MM.1S (cell line): Measurements from ENCODE around the gene COL13A1.

ENCODE experiments used
- DNase-seq: peaks from one replicate; pipeline ENCODE4 v3.0.0-alpha.2; 2015
- H2AFZ ChIP-seq: fragments of 300-600 bp; sonication (generic); 2 replicates; pipeline ENCODE4 v1.6.0; 2016; ENCODE audit warnings: antibody characterized with exemption, low read length
- H3F3A ChIP-seq: fragments of 300-600 bp; sonication (generic); 2 replicates; pipeline ENCODE4 v1.6.1; 2016; ENCODE audit warnings: mild to moderate bottlenecking, antibody characterized with exemption, low read length, moderate library complexity, mixed read lengths; ENCODE audit not compliant: insufficient read depth
- H3K27ac ChIP-seq: fragments of 300-600 bp; sonication (generic); 2 replicates; pipeline ENCODE4 v1.5.1; 2016; ENCODE audit warnings: mild to moderate bottlenecking, low read length
- H3K27me3 ChIP-seq: fragments of 300-600 bp; sonication (generic); replicated peaks from 2 replicates; pipeline ENCODE4 v1.6.0; 2016; ENCODE audit warnings: low read length; ENCODE audit not compliant: insufficient read depth
- H3K36me3 ChIP-seq: fragments of 300-600 bp; sonication (generic); replicated peaks from 2 replicates; pipeline ENCODE4 v1.6.1; 2016; ENCODE audit warnings: mild to moderate bottlenecking, low read length, mixed read lengths; ENCODE audit not compliant: insufficient read depth
- H3K4me1 ChIP-seq: fragments of 300-600 bp; sonication (generic); 2 replicates; pipeline ENCODE4 v1.6.1; 2016; ENCODE audit warnings: low read length, mixed read lengths
- H3K4me2 ChIP-seq: fragments of 300-600 bp; sonication (generic); 2 replicates; pipeline ENCODE4 v1.6.0; 2016; ENCODE audit warnings: low read depth, low read length
- H3K4me3 ChIP-seq: fragments of 300-600 bp; sonication (generic); 2 replicates; pipeline ENCODE4 v1.5.1; 2016; ENCODE audit warnings: low read length, mixed read lengths
- H3K79me2 ChIP-seq: fragments of 300-600 bp; sonication (generic); 2 replicates; pipeline ENCODE4 v1.6.1; 2016; ENCODE audit warnings: mixed run types, low read length, mixed read lengths
- H3K9ac ChIP-seq: fragments of 300-600 bp; sonication (generic); 2 replicates; pipeline ENCODE4 v1.6.1; 2016; ENCODE audit warnings: low read length, mixed read lengths
- H3K9me2 ChIP-seq: fragments of 300-600 bp; sonication (generic); replicated peaks from 2 replicates; pipeline ENCODE4 v1.6.1; 2016; ENCODE audit warnings: mild to moderate bottlenecking, low read length, mixed read lengths; ENCODE audit not compliant: insufficient read depth
- H3K9me3 ChIP-seq: fragments of 300-600 bp; sonication (generic); replicated peaks from 2 replicates; pipeline ENCODE4 v1.6.1; 2016; ENCODE audit warnings: mild to moderate bottlenecking, low read length, mixed read lengths; ENCODE audit not compliant: insufficient read depth
- H4K20me1 ChIP-seq: fragments of 300-600 bp; sonication (generic); 2 replicates; pipeline ENCODE4 v1.6.1; 2016; ENCODE audit warnings: mild to moderate bottlenecking, low read length, moderate library complexity, mixed read lengths; ENCODE audit not compliant: insufficient read depth
- CTCF ChIP-seq: fragments of 300-600 bp; sonication (generic); IDR thresholded peaks from 2 replicates; pipeline ENCODE4 v1.5.1; 2016; ENCODE audit warnings: antibody characterized with exemption, low read length, mixed read lengths
- EZH2 ChIP-seq: fragments of 300-600 bp; sonication (generic); optimal IDR thresholded peaks from 2 replicates; pipeline ENCODE3; 2017; ENCODE audit warnings: low read depth, mild to moderate bottlenecking, antibody characterized with exemption, low read length, mixed read lengths
- EZH2phosphoT487 ChIP-seq: fragments of 300-600 bp; sonication (generic); IDR thresholded peaks from 2 replicates; pipeline ENCODE4 v1.6.1; 2018; ENCODE audit warnings: antibody characterized with exemption, low read length

Gene COL13A1

GRCh38 chr10:69835233-69835632 is 33.5 kb downstream of the COL13A1 start:
- peaks cover 42% of the 10 kb centered on the region for H3K27me3 ChIP-seq
- H3K4me1 ChIP-seq: no peaks in the 10 kb centered on the region
- H3K4me2 ChIP-seq: no peak overlapping the region
- H2AFZ ChIP-seq: no peak overlapping the region
- no peaks in the 10 kb centered on the region for H3K9me2 ChIP-seq
- H3K9me3 ChIP-seq: no peaks in the 10 kb centered on the region
- H3K4me3 ChIP-seq: no peak overlapping the region
- H3K9ac ChIP-seq: no peak overlapping the region
- DNase-seq: no peak
- no peak overlapping the region for H3K27ac ChIP-seq
- no peaks in the 10 kb centered on the region for H4K20me1 ChIP-seq
- no peaks in the 10 kb centered on the region for H3F3A ChIP-seq
- TF ChIP-seq EZH2 (no peak), CTCF (no peak), EZH2phosphoT487 (no peak)
- H3K36me3 ChIP-seq: no peaks in the 10 kb centered on the region
- H3K79me2 ChIP-seq: no peaks in the 10 kb centered on the region

GRCh38 chr10:69835875-69836730 is 34.4 kb downstream of the COL13A1 start:
- Histone ChIP-seq H3K79me2 (no peaks in the 10 kb centered on the region), H3K4me1 (no peaks in the 10 kb centered on the region), H3K27me3 (peaks cover 48% of the 10 kb centered on the region), H3K4me3 (no peak overlapping the region), H3K9me3 (no peaks in the 10 kb centered on the region), H3F3A (no peaks in the 10 kb centered on the region), H3K9ac (no peak overlapping the region), H4K20me1 (no peaks in the 10 kb centered on the region), H3K27ac (no peak overlapping the region), H3K36me3 (no peaks in the 10 kb centered on the region), H3K9me2 (no peaks in the 10 kb centered on the region), H3K4me2 (no peak overlapping the region), H2AFZ (no peak overlapping the region)
- TF ChIP-seq CTCF: no peak
- no peak for TF ChIP-seq EZH2
- no peak for TF ChIP-seq EZH2phosphoT487
- no peak for DNase-seq

GRCh38 chr10:69836731-69837030 is 35.0 kb downstream of the COL13A1 start:
- no peaks in the 10 kb centered on the region for H3K9me3 ChIP-seq
- no peak for DNase-seq
- H3F3A ChIP-seq: no peaks in the 10 kb centered on the region
- H3K4me3 ChIP-seq: no peak overlapping the region
- no peak for TF ChIP-seq CTCF
- no peak for TF ChIP-seq EZH2phosphoT487
- TF ChIP-seq EZH2: no peak
- no peaks in the 10 kb centered on the region for H3K79me2 ChIP-seq
- no peaks in the 10 kb centered on the region for H3K4me1 ChIP-seq
- no peaks in the 10 kb centered on the region for H4K20me1 ChIP-seq
- no peak overlapping the region for H3K27ac ChIP-seq
- peaks cover 49% of the 10 kb centered on the region for H3K27me3 ChIP-seq
- no peak overlapping the region for H2AFZ ChIP-seq
- no peak overlapping the region for H3K9ac ChIP-seq
- no peaks in the 10 kb centered on the region for H3K36me3 ChIP-seq
- no peaks in the 10 kb centered on the region for H3K9me2 ChIP-seq
- H3K4me2 ChIP-seq: no peak overlapping the region
